ENCODE measurements around the gene GLDN.

The GLDN gene

GRCh38 chr15:51447855-51448621, 106.6 kb downstream of the GLDN start:
- DNase-seq, result no peak

- no peak for DNase-seq
Observed at GRCh38 chr15:51448622-51449399, 107.4 kb downstream of the GLDN start.

- DNase-seq, result no peak
Observed at GRCh38 chr15:51450001-51450400, 108.5 kb downstream of the GLDN start.
